H1 (cell line): Measurements from ENCODE around the gene LINGO4. TPM values are rescaled to one million over a fixed set of nuclear protein-coding genes. Genes with fewer than 3 reads are reported as not detected.

Source experiments
- CTCF ChIA-PET: fragments of 300-600 bp; sonication (Branson Sonifier 250); formaldehyde crosslinking; loops from one replicate; lab custom pipeline; 2021; ENCODE audit not compliant: partially characterized antibody; lab: Charles Lee
- POLR2A ChIA-PET: fragments of 300-600 bp; sonication (Branson Sonifier 250); formaldehyde crosslinking; loops from one replicate; lab custom pipeline; 2021; ENCODE audit warnings: inconsistent platforms; ENCODE audit not compliant: partially characterized antibody; lab: Charles Lee
- DNase-seq, 2 experiments: peaks; one replicate each; pipeline versions ENCODE4 v3.0.0 to v3.0.0-alpha.2; 2010 to 2022; ENCODE audit warnings: low spot score in 2 of 2, low read depth in 1 of 2, mixed read lengths in 1 of 2
- FAIRE-seq: peaks from 2 replicates; lab custom pipeline; 2011; peaks lifted over from hg19 to GRCh38; lab: Jason Lieb, UNC
- H2AFZ ChIP-seq: 2 replicates; pipeline ENCODE4 v1.8.1; 2012; ENCODE audit warnings: low read length, inconsistent platforms
- H2AK5ac ChIP-seq: 2 replicates; pipeline ENCODE4 v1.6.1; 2013; ENCODE audit warnings: low read depth, low read length
- H2BK120ac ChIP-seq: replicated peaks from 2 replicates; pipeline ENCODE3; 2013; ENCODE audit warnings: low read depth, low read length, inconsistent platforms
- H2BK12ac ChIP-seq: 2 replicates; pipeline ENCODE4 v1.6.1; 2013; ENCODE audit warnings: low read depth, low read length
- H2BK15ac ChIP-seq: 2 replicates; pipeline ENCODE4 v1.6.1; 2013; ENCODE audit warnings: low read length
- H2BK20ac ChIP-seq: 2 replicates; pipeline ENCODE4 v1.6.1; 2013; ENCODE audit warnings: low read length
- H2BK5ac ChIP-seq: 2 replicates; pipeline ENCODE4 v1.6.1; 2013; ENCODE audit warnings: low read depth, low read length
- H3K14ac ChIP-seq: 2 replicates; pipeline ENCODE4 v1.6.1; 2013; ENCODE audit warnings: inconsistent platforms; ENCODE audit not compliant: insufficient read length
- H3K18ac ChIP-seq: 2 replicates; pipeline ENCODE4 v1.6.1; 2013; ENCODE audit warnings: low read length; ENCODE audit errors: extremely low read depth
- H3K23ac ChIP-seq: 2 replicates; pipeline ENCODE4 v1.6.1; 2013; ENCODE audit warnings: inconsistent platforms; ENCODE audit not compliant: insufficient read length
- H3K23me2 ChIP-seq: 2 replicates; pipeline ENCODE4 v1.6.1; 2013; ENCODE audit warnings: low read depth, low read length
- H3K27ac ChIP-seq: 2 replicates; pipeline ENCODE4 v1.6.1; 2011; ENCODE audit warnings: low read depth, low read length, inconsistent platforms
- H3K27me3 ChIP-seq, 4 experiments: replicated peaks in 1 of 4; 1 replicate in 1 of 4; 2 replicates in 3 of 4; pipeline versions ENCODE4 v1.6.1 to v1.8.1; 2011 to 2013; ENCODE audit warnings: low read length in 3 of 4, mild to moderate bottlenecking in 3 of 4, inconsistent platforms in 2 of 4, mixed read lengths in 2 of 4, moderate library complexity in 1 of 4; ENCODE audit not compliant: control insufficient read depth in 3 of 4, insufficient read depth in 3 of 4; ENCODE audit errors: extremely low read depth in 1 of 4
- H3K36me3 ChIP-seq, 4 experiments: 2 replicates each; pipeline versions ENCODE4 v1.6.1 to v1.8.1; 2011 to 2013; ENCODE audit warnings: mild to moderate bottlenecking in 4 of 4, low read length in 3 of 4, moderate library complexity in 2 of 4, control low read depth in 1 of 4, inconsistent platforms in 1 of 4; ENCODE audit not compliant: insufficient read depth in 4 of 4, control insufficient read depth in 2 of 4
- H3K4ac ChIP-seq: replicated peaks from 2 replicates; pipeline ENCODE3; 2013; ENCODE audit warnings: low read length, low read depth, mixed read lengths, inconsistent platforms; ENCODE audit not compliant: insufficient read length
- H3K4me1 ChIP-seq, 4 experiments: replicated peaks in 1 of 4; 1 replicate in 1 of 4; 2 replicates in 3 of 4; pipeline versions ENCODE4 v1.6.1 to v1.8.1; 2011 to 2013; ENCODE audit warnings: low read length in 3 of 4, inconsistent platforms in 2 of 4, mixed read lengths in 1 of 4; ENCODE audit not compliant: insufficient read depth in 4 of 4, control insufficient read depth in 3 of 4
- H3K4me2 ChIP-seq, 2 experiments: 2 replicates each; pipeline versions ENCODE4 v1.6.1 to v1.8.1; 2011 to 2013; ENCODE audit warnings: low read depth in 2 of 2, low read length in 2 of 2, control low read depth in 1 of 2, inconsistent platforms in 1 of 2, mild to moderate bottlenecking in 1 of 2; ENCODE audit not compliant: insufficient read depth in 1 of 2
- H3K4me3 ChIP-seq, 4 experiments: fragments of 200-600, 300-600 bp in 1 of 4; sonication (generic), shearing (Covaris generic), sonication (Bioruptor Twin) in 1 of 4; 2 replicates each; pipeline versions ENCODE4 v1.5.1 to v1.8.1; 2011 to 2016; ENCODE audit warnings: low read length in 4 of 4, low read depth in 3 of 4, control low read depth in 2 of 4, inconsistent platforms in 2 of 4, mild to moderate bottlenecking in 2 of 4, mixed read lengths in 1 of 4, moderate library complexity in 1 of 4; ENCODE audit not compliant: insufficient read depth in 2 of 4; ENCODE audit errors: extremely low read depth in 1 of 4
- H3K56ac ChIP-seq: replicated peaks from 2 replicates; pipeline ENCODE3; 2013; ENCODE audit warnings: low read depth, mild to moderate bottlenecking, mixed read lengths, low read length, inconsistent platforms; ENCODE audit not compliant: insufficient read length
- H3K79me1 ChIP-seq: 2 replicates; pipeline ENCODE4 v1.6.1; 2013; ENCODE audit warnings: low read depth, low read length, control low read depth
- H3K79me2 ChIP-seq, 2 experiments: 2 replicates each; pipeline versions ENCODE4 v1.6.1 to v1.8.1; 2012 to 2013; ENCODE audit warnings: low read length in 2 of 2, mild to moderate bottlenecking in 2 of 2, inconsistent platforms in 1 of 2; ENCODE audit not compliant: insufficient read depth in 2 of 2, control insufficient read depth in 1 of 2
- H3K9ac ChIP-seq, 4 experiments: replicated peaks in 1 of 4; 1 replicate in 1 of 4; 2 replicates in 3 of 4; pipeline versions ENCODE4 v1.6.1 to v1.8.1; 2011 to 2013; ENCODE audit warnings: low read depth in 3 of 4, low read length in 3 of 4, control low read depth in 2 of 4, mild to moderate bottlenecking in 2 of 4, moderate library complexity in 2 of 4, inconsistent platforms in 1 of 4; ENCODE audit errors: extremely low read depth in 1 of 4
- H3K9me3 ChIP-seq, 2 experiments: 2 replicates each; pipeline versions ENCODE4 v1.6.1 to v1.8.1; 2012 to 2013; ENCODE audit warnings: mild to moderate bottlenecking in 2 of 2, moderate library complexity in 2 of 2, control low read depth in 1 of 2, inconsistent platforms in 1 of 2, low read depth in 1 of 2, low read length in 1 of 2, mixed read lengths in 1 of 2; ENCODE audit not compliant: insufficient read depth in 2 of 2
- H4K20me1 ChIP-seq, 2 experiments: replicated peaks in 1 of 2; 2 replicates each; pipeline versions ENCODE3 to v1.8.1; 2011 to 2013; ENCODE audit warnings: inconsistent platforms in 2 of 2, low read length in 2 of 2, mild to moderate bottlenecking in 1 of 2; ENCODE audit not compliant: insufficient read depth in 2 of 2, control insufficient read depth in 1 of 2
- H4K5ac ChIP-seq: 2 replicates; pipeline ENCODE4 v1.6.1; 2013; ENCODE audit warnings: low read length, low read depth, mixed read lengths, inconsistent platforms; ENCODE audit not compliant: insufficient read length
- H4K8ac ChIP-seq: 2 replicates; pipeline ENCODE4 v1.8.0; 2013; ENCODE audit warnings: mild to moderate bottlenecking, moderate library complexity, low read length, inconsistent platforms; ENCODE audit not compliant: insufficient read depth; ENCODE audit errors: extremely low read depth
- H4K91ac ChIP-seq: replicated peaks from 2 replicates; pipeline ENCODE3; 2013; ENCODE audit warnings: low read length, mixed read lengths, inconsistent platforms; ENCODE audit not compliant: insufficient read length
- BCL11A ChIP-seq, 2 experiments: IDR thresholded peaks; one replicate each; pipeline ENCODE4 v1.6.1; 2011; ENCODE audit warnings: low read depth in 2 of 2, low read length in 2 of 2, mild to moderate bottlenecking in 2 of 2
- CBX8 ChIP-seq: fragments of 300-800, 300-1000 bp; sonication (generic); IDR thresholded peaks from 2 replicates; pipeline ENCODE4 v1.7.1; 2016; ENCODE audit warnings: low read depth, low read length, borderline replicate concordance
- HDAC2 ChIP-seq, 2 experiments: fragments of 300-600 bp in 1 of 2; sonication (generic) in 1 of 2; IDR thresholded peaks; 2 replicates each; pipeline ENCODE4 v1.6.1; 2011 to 2012; ENCODE audit warnings: low read depth in 2 of 2, low read length in 2 of 2, mild to moderate bottlenecking in 2 of 2, moderate library complexity in 2 of 2, borderline replicate concordance in 1 of 2, inconsistent platforms in 1 of 2
- JUND ChIP-seq: IDR thresholded peaks from 2 replicates; pipeline ENCODE4 v1.6.1; 2011; ENCODE audit warnings: mild to moderate bottlenecking, improper control_type of control experiment, low read length
- KDM4A ChIP-seq: IDR thresholded peaks from one replicate; pipeline ENCODE4 v1.7.1; 2012; ENCODE audit warnings: low read depth, mild to moderate bottlenecking, moderate library complexity, low read length, inconsistent platforms; ENCODE audit not compliant: severe bottlenecking
- NANOG ChIP-seq: IDR thresholded peaks from 2 replicates; pipeline ENCODE4 v1.6.1; 2011; ENCODE audit warnings: low read length, low read depth, mild to moderate bottlenecking, inconsistent platforms; ENCODE audit not compliant: insufficient read depth, poor library complexity, severe bottlenecking
- RNF2 ChIP-seq: fragments of 200-900, 300-1000 bp; sonication (generic); IDR thresholded peaks from 2 replicates; pipeline ENCODE4 v1.7.1; 2016; ENCODE audit warnings: borderline replicate concordance, low read depth, mild to moderate bottlenecking, antibody characterized with exemption, low read length; ENCODE audit not compliant: poor library complexity, severe bottlenecking; ENCODE audit errors: missing control alignments
- SIN3A ChIP-seq, 2 experiments: IDR thresholded peaks in 1 of 2; conservative IDR thresholded peaks in 1 of 2; 2 replicates each; pipeline ENCODE4 v1.6.1; 2011 to 2012; ENCODE audit warnings: low read length in 2 of 2, improper control_type of control experiment in 1 of 2, low read depth in 1 of 2, mild to moderate bottlenecking in 1 of 2
- SRF ChIP-seq: IDR thresholded peaks from 2 replicates; pipeline ENCODE4 v1.6.1; 2011; ENCODE audit warnings: mild to moderate bottlenecking, low read depth, low read length, moderate library complexity
- WGBS, 2 experiments: shearing (Covaris generic) in 1 of 2; methylation state at CpG; one replicate each; pipeline versions ENCODE4 v1.1.6 to v1.1.7; 2013 to 2015; ENCODE audit warnings: low lambda C conversion rate in 2 of 2, mixed read lengths in 2 of 2, inconsistent platforms in 1 of 2, low coverage in 1 of 2, missing lambda C conversion rate in 1 of 2; ENCODE audit not compliant: insufficient replicate concordance in 2 of 2, insufficient coverage in 1 of 2, insufficient read length in 1 of 2; ENCODE audit errors: extremely low coverage in 1 of 2, missing lambda C conversion rate in 1 of 2; 5-methylcytosine and 5-hydroxymethylcytosine counted together
- polyA plus RNA-seq, 7 experiments: library from polyadenylated mRNA; depleted of rRNA in 3 of 7; stranded (reverse) in 5 of 7; unstranded in 2 of 7; fragments of >200 nt in 5 of 7; fragments of 200-250 nt in 2 of 7; gene quantifications; 1 replicate in 5 of 7; 2 replicates in 1 of 7; 4 replicates in 1 of 7; pipeline versions ENCODE4 v1.2.1 to v1.2.3, GENCODE V29; 2011 to 2013; ENCODE audit warnings: missing spikeins in 2 of 7, mixed read lengths in 2 of 7
- total RNA-seq: library from RNA; stranded (reverse); fragmentation: NEBNext Ultra II Directional; extraction: Animal tissue kit (Norgen Biotek cat#: 25700); gene quantifications from 2 replicates; pipeline ENCODE4 v1.2.1, GENCODE V29; 2021
- TF ChIP-seq, protein P1 (sequence below): IDR thresholded peaks from 2 replicates; pipeline ENCODE4 v1.6.1; 2011; ENCODE audit warnings: low read length, improper control_type of control experiment

Gene LINGO4
- total and polyA plus RNA-seq, 2 of the 8 experiments (the other 6 are each of a cell fraction or from before 2014, with no cell fraction given) = 0.03 TPM; not detected in 1

DNA sequence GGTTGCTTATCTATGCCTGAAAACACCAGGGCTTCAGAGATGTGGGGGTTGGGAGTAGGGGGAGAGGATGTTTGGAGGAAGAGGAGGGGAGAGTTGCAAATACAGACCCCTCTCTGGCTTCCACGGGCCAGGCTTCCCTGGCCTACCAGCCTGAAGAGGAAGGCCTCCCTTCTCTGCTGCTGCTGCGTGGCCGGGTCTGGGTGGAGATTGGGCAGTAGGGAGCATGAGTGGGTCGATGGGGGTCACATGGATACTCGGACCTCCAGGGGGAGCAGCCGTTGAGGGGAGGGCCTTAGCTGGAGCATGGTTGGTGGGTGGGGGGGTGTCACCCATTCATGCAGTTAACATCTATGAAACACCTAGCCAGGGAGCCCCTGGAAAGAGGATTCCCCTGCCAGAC, 24.8 kb upstream of the LINGO4 start:
- Histone ChIP-seq H3K4ac (peak overlapping the region; percentile 70), H4K20me1 (no peaks in the 10 kb centered on the region), H2AFZ (no peak overlapping the region), H3K23me2 (peaks cover 5% of the 10 kb centered on the region; the same call in 1 of the 2 replicates), H3K79me1 (no peaks in the 10 kb centered on the region), H3K27me3 (no peaks in the 10 kb centered on the region; a peak in 1 of 7 replicates), H3K27ac (no peak overlapping the region), H3K9me3 (no peaks in the 10 kb centered on the region), H3K56ac (no peak overlapping the region), H3K36me3 (no peaks in the 10 kb centered on the region), H4K5ac (no peak overlapping the region), H3K4me2 (peak overlapping the region in 1 of 2 experiments; percentile 1; a peak in 1 of 4 replicates), H3K14ac (no peak overlapping the region), H3K23ac (no peak overlapping the region), H4K91ac (no peak overlapping the region), H3K9ac (no peak overlapping the region), H2BK5ac (peak overlapping the region; percentile 80; the same call in 1 of the 2 replicates), H3K79me2 (no peaks in the 10 kb centered on the region), H2BK20ac (no peak overlapping the region), H3K4me1 (peaks cover 14 to 40% (median 29%) of the 10 kb centered on the region in 4 experiments), H4K8ac (no peak overlapping the region), H2BK12ac (peak overlapping the region; percentile 68; the same call in 1 of the 2 replicates), H2BK120ac (no peak overlapping the region), H3K4me3 (no peak overlapping the region), H2AK5ac (peak overlapping the region; percentile 53; the same call in 1 of the 2 replicates), H3K18ac (peak overlapping the region; percentile 64), H2BK15ac (peak overlapping the region; percentile 14; the same call in 1 of the 2 replicates)
- no peak for FAIRE-seq
- 82% methylated on average over 6 of the region's 6 CpGs; no CpG with 5 or more reads in 1 of the 2 experiments for WGBS, 2 experiments
- ChIA-PET CTCF (interaction anchor here (0.6 to 1.4 kb wide), 8 partner anchors 12 to 137 kb away, joined by 3 to 7 read pairs (median 4); no protein-coding TSS in a partner anchor), POLR2A (interaction anchor here (0.7 to 1.3 kb wide), 3 partner anchors 10 to 23 kb away, joined by 3 to 9 read pairs (median 4); partner anchors contain the start of gene C2CD4D)
- no peak for DNase-seq
- TF ChIP-seq, protein P1, sequence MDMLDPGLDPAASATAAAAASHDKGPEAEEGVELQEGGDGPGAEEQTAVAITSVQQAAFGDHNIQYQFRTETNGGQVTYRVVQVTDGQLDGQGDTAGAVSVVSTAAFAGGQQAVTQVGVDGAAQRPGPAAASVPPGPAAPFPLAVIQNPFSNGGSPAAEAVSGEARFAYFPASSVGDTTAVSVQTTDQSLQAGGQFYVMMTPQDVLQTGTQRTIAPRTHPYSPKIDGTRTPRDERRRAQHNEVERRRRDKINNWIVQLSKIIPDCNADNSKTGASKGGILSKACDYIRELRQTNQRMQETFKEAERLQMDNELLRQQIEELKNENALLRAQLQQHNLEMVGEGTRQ = no peak
- TF ChIP-seq SIN3A (conservative IDR thresholded peaks at IDR 0.05 in 1 of 2, IDR thresholded peaks at IDR 0.05 in 1 of 2; ENCODE audit: low read depth in 1 of 2, low read length in 2 of 2) (no peak), NANOG (no peak), KDM4A (no peak), HDAC2 (IDR thresholded peaks at IDR 0.05; ENCODE audit: borderline replicate concordance in 1 of 2, low read depth in 2 of 2, low read length in 2 of 2) (no peak), RNF2 (no peak), BCL11A (IDR thresholded peaks at IDR 0.05; ENCODE audit: low read depth in 2 of 2, low read length in 2 of 2) (no peak), SRF (no peak), JUND (no peak), CBX8 (no peak)
